Subcutaneous abdominal adipose tissue (tissue), 5 donors: ENCODE results near the gene FUT2.

ENCODE experiments used
- H3K27ac ChIP-seq: one replicate; pipeline ENCODE4 v1.7.0; 2013; ENCODE audit warnings: low read depth, mild to moderate bottlenecking, inconsistent platforms, low read length, moderate library complexity
- H3K27me3 ChIP-seq, 5 donors: one replicate each; pipeline ENCODE4 v1.7.0; 2013; ENCODE audit warnings: low read length in 5 of 5, inconsistent platforms in 1 of 5; ENCODE audit not compliant: control insufficient read depth in 5 of 5, insufficient read depth in 4 of 5
- H3K36me3 ChIP-seq, 5 donors: one replicate each; pipeline ENCODE4 v1.7.0; 2013; ENCODE audit warnings: low read length in 5 of 5; ENCODE audit not compliant: control insufficient read depth in 5 of 5, insufficient read depth in 5 of 5
- H3K4me1 ChIP-seq, 5 donors: one replicate each; pipeline ENCODE4 v1.7.0; 2013; ENCODE audit warnings: low read length in 5 of 5, mild to moderate bottlenecking in 3 of 5, moderate library complexity in 1 of 5; ENCODE audit not compliant: control insufficient read depth in 5 of 5, insufficient read depth in 5 of 5
- H3K4me3 ChIP-seq, 5 donors: one replicate each; pipeline ENCODE4 v1.7.0; 2013; ENCODE audit warnings: low read length in 5 of 5, low read depth in 1 of 5
- H3K9ac ChIP-seq, 5 donors: one replicate each; pipeline ENCODE4 v1.7.0; 2013; ENCODE audit warnings: low read length in 5 of 5, mild to moderate bottlenecking in 4 of 5, moderate library complexity in 3 of 5
- H3K9me3 ChIP-seq, 5 donors: one replicate each; pipeline ENCODE4 v1.7.0; 2013; ENCODE audit warnings: low read length in 5 of 5; ENCODE audit not compliant: control insufficient read depth in 5 of 5
- donor health status: healthy.
- donor health status: healthy.
- donor health status: healthy.
- donor health status: healthy.
- donor health status: healthy.

Gene FUT2

DNA sequence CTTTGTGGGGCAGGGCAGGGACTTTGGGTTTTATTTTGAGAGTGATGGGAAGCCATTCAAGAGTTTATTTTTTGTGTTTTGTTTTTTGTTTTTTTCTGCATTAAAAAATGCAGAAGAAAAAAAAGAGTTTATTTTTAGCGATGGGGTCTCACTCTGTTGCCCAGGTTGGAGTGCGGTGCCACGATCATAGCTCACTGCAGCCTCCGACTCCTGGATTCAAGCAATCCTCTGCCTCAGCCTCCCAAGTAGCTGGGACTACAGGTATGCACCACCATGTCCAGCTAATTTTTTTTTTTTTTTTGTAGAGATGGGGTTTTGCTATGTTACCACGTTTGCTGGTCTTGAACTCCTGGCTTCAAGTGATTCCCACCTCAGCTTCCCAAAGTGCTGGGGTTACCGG lies 37.3 kb upstream of the FUT2 start:
- Histone ChIP-seq H3K4me1 (peaks cover 3 to 10% (median 7%) of the 10 kb centered on the region in 5 donors), H3K4me3 (no peak overlapping the region), H3K9ac (no peak overlapping the region), H3K36me3 (no peaks in the 10 kb centered on the region), H3K27me3 (peaks cover 0 to 3% (median 0%) of the 10 kb centered on the region in 5 donors), H3K27ac (no peak overlapping the region), H3K9me3 (no peaks in the 10 kb centered on the region)

DNA sequence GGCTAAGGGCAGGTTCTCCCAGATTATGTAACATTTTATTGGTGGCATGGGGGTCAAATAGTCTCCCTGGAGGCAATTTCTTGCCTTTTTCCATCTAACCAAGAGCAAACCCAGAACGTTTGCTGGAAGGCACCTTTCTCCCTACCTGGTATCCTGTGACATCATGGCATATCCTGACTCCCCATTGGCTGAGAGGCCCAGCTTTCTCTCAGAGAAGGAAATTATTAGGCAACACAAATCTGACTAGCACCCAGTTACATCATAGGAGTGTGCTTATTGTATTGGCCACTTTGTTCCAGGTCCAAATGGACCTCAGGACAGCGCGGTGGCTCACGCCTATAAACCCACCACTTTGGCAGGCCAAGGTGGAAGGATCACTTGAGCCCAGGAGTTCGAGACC lies 36.0 kb upstream of the FUT2 start:
- no peak overlapping the region for H3K9ac ChIP-seq
- H3K9me3 ChIP-seq = no peaks in the 10 kb centered on the region
- H3K4me3 ChIP-seq = no peak overlapping the region
- no peaks in the 10 kb centered on the region for H3K36me3 ChIP-seq
- H3K27me3 ChIP-seq = peaks cover 0 to under 1% (median 0%) of the 10 kb centered on the region in 5 donors
- peaks cover 3 to 10% (median 7%) of the 10 kb centered on the region in 5 donors for H3K4me1 ChIP-seq
- no peak overlapping the region for H3K27ac ChIP-seq

DNA sequence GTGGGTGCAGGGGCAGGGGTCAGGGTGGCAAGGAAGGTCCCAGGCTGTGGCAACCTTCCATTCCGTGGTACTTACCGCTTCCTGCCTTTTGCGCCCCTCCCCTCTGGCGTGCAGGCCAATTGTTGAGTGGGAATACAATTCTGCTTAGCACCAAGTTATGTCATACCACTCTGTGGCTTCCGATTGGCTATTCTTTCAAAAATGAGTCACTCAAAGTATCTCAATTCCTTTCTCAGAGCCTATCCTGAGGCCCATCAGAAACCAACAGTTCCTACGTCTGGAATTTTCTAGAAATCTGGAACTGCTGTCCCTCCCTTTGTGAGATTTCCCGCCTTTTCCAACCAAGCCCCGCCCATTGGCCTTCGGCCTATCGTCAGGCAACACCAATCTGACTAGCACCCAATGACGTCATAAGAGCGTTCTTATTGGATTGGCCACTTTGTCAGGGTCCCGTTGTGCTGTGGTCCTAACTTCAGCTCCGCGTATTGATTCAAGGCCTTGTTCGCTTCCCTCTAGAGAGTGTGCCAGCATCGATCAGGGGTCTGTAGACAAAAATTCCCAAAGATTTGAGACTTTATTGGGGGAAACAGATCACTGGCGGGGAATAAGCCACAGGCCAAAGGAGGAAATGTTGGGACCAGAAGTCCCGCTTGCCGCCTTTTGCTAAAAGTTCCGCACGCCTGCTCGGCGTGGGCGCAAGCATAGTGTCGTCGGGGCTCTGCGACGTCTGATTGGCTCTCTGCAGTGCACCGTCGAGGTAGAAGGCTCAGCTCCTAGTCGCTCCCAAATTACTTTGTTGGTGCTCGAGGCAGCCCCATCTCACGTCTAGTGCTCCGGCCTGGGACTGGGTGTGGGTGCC lies 34.7 kb upstream of the FUT2 start:
- no peaks in the 10 kb centered on the region for H3K36me3 ChIP-seq
- no peaks in the 10 kb centered on the region for H3K27me3 ChIP-seq
- H3K4me3 ChIP-seq = peak overlapping the region in 2 of 5 donors; percentile 17 to 26
- H3K4me1 ChIP-seq = peaks cover 3 to 10% (median 7%) of the 10 kb centered on the region in 5 donors
- peak overlapping the region in 1 of 5 donors; percentile 9 for H3K9ac ChIP-seq
- no peaks in the 10 kb centered on the region for H3K9me3 ChIP-seq
- H3K27ac ChIP-seq = peak overlapping the region; percentile 54

DNA sequence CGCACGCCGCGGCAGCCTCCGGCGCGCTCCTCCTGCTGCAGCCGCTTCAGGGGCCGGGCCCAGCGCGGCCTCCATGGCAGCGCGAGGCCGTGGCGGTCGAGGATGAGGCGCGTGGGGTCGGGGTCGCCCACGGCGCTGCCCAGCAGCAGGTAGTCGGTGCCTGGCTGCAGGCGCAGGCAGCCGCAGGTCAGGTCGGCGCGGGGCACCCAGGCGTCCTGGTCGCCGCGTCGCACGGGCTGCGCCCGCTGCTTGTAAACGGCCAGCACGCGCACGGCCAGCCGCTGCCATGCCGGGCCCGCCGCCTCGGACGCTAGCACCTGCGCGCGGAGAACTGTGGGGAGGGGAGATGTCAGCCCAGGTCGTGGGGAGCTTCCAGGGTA lies 34.1 kb upstream of the FUT2 start:
- no peak overlapping the region for H3K4me3 ChIP-seq
- no peak overlapping the region for H3K9ac ChIP-seq
- no peaks in the 10 kb centered on the region for H3K36me3 ChIP-seq
- no peaks in the 10 kb centered on the region for H3K27me3 ChIP-seq
- peaks cover 3 to 10% (median 7%) of the 10 kb centered on the region in 5 donors for H3K4me1 ChIP-seq
- H3K27ac ChIP-seq = no peak overlapping the region
- no peaks in the 10 kb centered on the region for H3K9me3 ChIP-seq

DNA sequence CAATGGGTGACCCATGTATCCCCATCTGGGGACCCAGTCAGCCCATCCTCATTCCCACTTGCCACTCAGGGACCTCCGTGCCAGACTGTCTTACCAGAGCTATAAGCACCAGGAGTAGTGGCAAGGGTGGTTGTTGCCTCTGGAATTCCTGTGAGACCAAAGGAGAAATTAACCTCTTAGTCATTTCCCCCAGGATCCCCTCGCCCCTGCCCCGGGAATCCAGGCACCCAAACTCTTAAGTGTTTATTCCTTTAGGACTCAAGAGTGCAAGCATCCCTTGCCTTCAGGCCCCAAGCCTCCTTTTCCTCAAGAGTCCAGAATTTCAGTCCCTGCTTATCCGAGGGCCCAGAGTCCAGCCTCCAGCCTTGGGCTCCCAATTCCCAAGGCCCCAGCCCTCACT lies 32.1 kb upstream of the FUT2 start:
- no peak overlapping the region for H3K4me3 ChIP-seq
- H3K9ac ChIP-seq = no peak overlapping the region
- no peaks in the 10 kb centered on the region for H3K27me3 ChIP-seq
- H3K9me3 ChIP-seq = no peaks in the 10 kb centered on the region
- no peaks in the 10 kb centered on the region for H3K36me3 ChIP-seq
- H3K27ac ChIP-seq = no peak overlapping the region
- peaks cover 3 to 10% (median 7%) of the 10 kb centered on the region in 5 donors for H3K4me1 ChIP-seq

DNA sequence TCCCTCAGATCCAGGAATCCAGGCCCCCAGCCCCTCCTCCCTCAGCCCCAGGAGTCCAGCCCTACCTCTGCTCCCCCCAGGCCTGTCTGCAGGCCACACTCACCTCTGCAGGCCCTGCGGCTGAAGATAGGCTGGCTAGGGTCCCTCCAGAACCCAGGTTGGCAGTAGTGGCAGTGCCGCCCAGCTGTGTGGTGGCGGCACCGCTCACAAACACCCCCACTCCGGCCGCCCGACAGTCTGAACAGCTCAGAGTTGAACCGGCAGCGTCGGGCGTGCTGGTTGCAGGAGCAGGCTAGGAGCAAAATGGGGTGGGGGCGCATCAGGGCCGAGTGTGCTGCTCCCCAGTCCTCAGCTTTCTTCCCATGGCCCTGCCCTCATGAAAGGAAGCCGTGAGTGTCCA lies 31.3 kb upstream of the FUT2 start:
- Histone ChIP-seq H3K36me3 (no peaks in the 10 kb centered on the region), H3K4me3 (no peak overlapping the region), H3K9me3 (no peaks in the 10 kb centered on the region), H3K27ac (no peak overlapping the region), H3K27me3 (no peaks in the 10 kb centered on the region), H3K4me1 (peaks cover 3 to 10% (median 7%) of the 10 kb centered on the region in 5 donors), H3K9ac (no peak overlapping the region)

DNA sequence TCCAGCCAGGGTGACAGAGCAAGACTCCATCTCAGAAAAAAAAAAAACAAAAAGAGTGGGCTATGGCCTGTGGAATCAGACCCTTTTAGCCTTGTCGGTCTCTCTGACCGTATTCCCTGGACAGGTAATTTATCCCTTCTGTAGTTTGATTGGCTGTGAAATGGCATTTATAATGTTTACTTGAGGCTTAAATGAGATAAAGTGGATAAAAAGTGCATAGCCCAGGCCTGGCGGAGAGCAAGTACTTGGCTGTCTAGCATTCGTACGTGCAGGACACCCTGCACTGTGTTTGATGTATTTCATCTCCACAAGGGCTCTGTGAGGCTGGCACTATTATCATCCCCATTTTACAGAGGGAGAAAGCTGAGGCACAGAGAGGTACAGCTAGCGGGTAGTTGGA lies 30.0 kb upstream of the FUT2 start:
- H3K27ac ChIP-seq = no peak overlapping the region
- H3K4me3 ChIP-seq = no peak overlapping the region
- no peak overlapping the region for H3K9ac ChIP-seq
- H3K4me1 ChIP-seq = peaks cover 2 to 8% (median 5%) of the 10 kb centered on the region in 5 donors
- H3K9me3 ChIP-seq = no peaks in the 10 kb centered on the region
- no peaks in the 10 kb centered on the region for H3K27me3 ChIP-seq
- no peaks in the 10 kb centered on the region for H3K36me3 ChIP-seq

DNA sequence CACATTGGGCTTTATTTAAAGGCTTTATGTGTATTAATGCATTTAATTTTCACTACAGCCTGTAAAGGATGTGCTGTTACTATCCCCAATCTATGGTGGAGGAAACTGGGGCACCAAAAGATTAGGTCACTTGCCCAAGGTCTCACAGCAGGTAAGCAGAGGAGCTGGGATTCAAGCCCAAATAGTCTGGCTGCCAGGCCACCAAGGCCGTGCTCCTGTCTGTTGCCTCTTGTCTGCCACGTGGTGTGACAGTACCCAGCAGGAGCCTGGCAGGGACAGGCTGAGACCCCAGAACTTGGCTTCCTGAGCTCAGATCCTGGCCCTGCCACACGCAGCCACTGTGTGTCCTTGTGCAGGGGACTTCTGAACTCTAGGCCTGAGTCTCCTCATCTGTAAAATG lies 27.4 kb upstream of the FUT2 start:
- Histone ChIP-seq H3K9ac (no peak overlapping the region), H3K27me3 (peaks cover 0 to 2% (median 0%) of the 10 kb centered on the region in 5 donors), H3K4me3 (no peak overlapping the region), H3K9me3 (no peaks in the 10 kb centered on the region), H3K36me3 (no peaks in the 10 kb centered on the region), H3K27ac (no peak overlapping the region), H3K4me1 (no peaks in the 10 kb centered on the region)

DNA sequence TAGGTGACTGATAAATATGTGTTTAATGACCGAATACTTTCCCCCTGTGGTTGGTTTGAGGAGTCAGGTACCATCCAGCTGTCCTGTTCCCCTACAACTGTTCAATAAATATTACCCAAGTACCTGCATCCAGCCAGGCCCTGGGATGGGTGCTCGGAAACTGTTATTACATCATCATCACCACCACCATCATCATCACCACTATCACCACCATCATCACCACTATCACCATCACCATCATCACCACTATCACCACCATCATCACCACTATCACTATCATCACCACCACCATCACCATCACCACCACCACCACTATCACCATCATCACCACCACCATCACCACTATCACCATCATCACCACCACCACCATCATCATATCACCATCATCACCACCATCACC lies 27.0 kb upstream of the FUT2 start:
- H3K4me3 ChIP-seq = no peak overlapping the region
- no peak overlapping the region for H3K9ac ChIP-seq
- no peaks in the 10 kb centered on the region for H3K9me3 ChIP-seq
- H3K27ac ChIP-seq = no peak overlapping the region
- H3K36me3 ChIP-seq = no peaks in the 10 kb centered on the region
- H3K27me3 ChIP-seq = peaks cover 0 to 2% (median 0%) of the 10 kb centered on the region in 5 donors
- H3K4me1 ChIP-seq = no peaks in the 10 kb centered on the region

DNA sequence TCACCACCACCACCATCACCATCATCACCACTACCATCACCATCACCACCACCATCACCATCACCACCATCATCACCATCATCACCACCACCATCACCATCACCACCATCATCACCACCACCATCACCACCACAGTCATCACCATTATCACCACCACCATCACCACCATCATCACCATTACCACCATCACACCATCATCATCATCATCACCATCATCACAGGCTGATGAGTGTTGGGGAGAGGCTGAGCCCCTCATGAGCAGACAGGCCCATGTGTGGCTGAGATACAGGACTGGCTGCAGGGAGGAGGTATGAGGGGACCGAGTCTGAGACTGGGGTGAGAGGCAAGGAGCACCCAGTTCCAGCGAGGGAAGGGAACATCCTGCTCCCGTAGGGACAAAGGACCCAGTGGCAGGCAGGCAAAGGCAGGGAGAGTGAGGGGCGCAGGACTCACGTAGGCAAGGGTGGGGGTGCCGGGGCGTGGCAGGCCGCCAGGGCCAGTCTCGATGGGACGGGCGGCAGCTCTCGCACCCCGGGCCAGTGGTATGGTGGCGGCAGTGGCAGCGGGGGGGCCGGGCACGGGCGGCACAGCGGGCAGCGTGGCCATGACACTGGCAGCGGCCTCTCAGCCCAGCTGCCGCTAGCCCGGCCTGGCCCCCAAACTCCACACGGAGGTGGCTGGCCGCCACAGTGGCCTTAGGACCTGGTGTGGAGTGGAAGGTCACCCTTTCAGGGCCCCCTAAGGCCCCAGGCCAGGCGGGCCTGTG lies 25.7 kb upstream of the FUT2 start:
- Histone ChIP-seq H3K4me1 (peaks cover 0 to 2% (median 1%) of the 10 kb centered on the region in 5 donors), H3K36me3 (no peaks in the 10 kb centered on the region), H3K27ac (no peak overlapping the region), H3K27me3 (peaks cover 0 to 2% (median 0%) of the 10 kb centered on the region in 5 donors), H3K4me3 (no peak overlapping the region), H3K9me3 (no peaks in the 10 kb centered on the region), H3K9ac (no peak overlapping the region)
